Measurements from ENCODE around the gene C9orf85. TPM values are rescaled to one million over a fixed set of nuclear protein-coding genes. Genes with fewer than 3 reads are reported as not detected.

C9orf85 gene
- polyA plus RNA-seq, 1 experiment, result 16.1 TPM

- no peaks in the 10 kb centered on the region for H3K36me3 ChIP-seq (ENCODE audit: control insufficient read depth, insufficient read depth, low read length)
- no peak overlapping the region for H3K4me3 ChIP-seq (ENCODE audit: low read depth, low read length)
- no peak for DNase-seq (ENCODE audit: low read depth)
- TF ChIP-seq CTCF (IDR thresholded peaks at IDR 0.05; ENCODE audit: insufficient read depth, low read depth, low read length), result peak; percentile 36
- H3K27me3 ChIP-seq (ENCODE audit: control insufficient read depth, insufficient read depth, low read length), result no peaks in the 10 kb centered on the region
- ChIA-PET CTCF (interaction anchor here (0.9 to 2.1 kb wide), 11 partner anchors 9 to 691 kb away, joined by 3 to 7 read pairs (median 4); no protein-coding TSS in a partner anchor), POLR2A (interaction anchor here (0.5 to 0.6 kb wide), 2 partner anchors 67 to 888 kb away, joined by 3 to 4 read pairs; no protein-coding TSS in a partner anchor)
Observed at GRCh38 chr9:71975833-71976232, 64.4 kb downstream of the C9orf85 start.

- POLR2A ChIA-PET, result no interaction called here
- H3K27me3 ChIP-seq (ENCODE audit: control insufficient read depth, insufficient read depth, low read length), result no peaks in the 10 kb centered on the region
- CTCF ChIA-PET, result interaction anchor here (1.0 to 1.9 kb wide), 6 partner anchors 8 to 692 kb away, joined by 3 to 5 read pairs (median 4); no protein-coding TSS in a partner anchor
- no peak overlapping the region for H3K4me3 ChIP-seq (ENCODE audit: low read depth, low read length)
- H3K36me3 ChIP-seq (ENCODE audit: control insufficient read depth, insufficient read depth, low read length), result no peaks in the 10 kb centered on the region
- TF ChIP-seq CTCF (IDR thresholded peaks at IDR 0.05; ENCODE audit: insufficient read depth, low read depth, low read length), result no peak
- no peak for DNase-seq (ENCODE audit: low read depth)
Observed at GRCh38 chr9:71977003-71977402, 65.6 kb downstream of the C9orf85 start.

- H3K27me3 ChIP-seq (ENCODE audit: control insufficient read depth, insufficient read depth, low read length), result no peaks in the 10 kb centered on the region
- H3K36me3 ChIP-seq (ENCODE audit: control insufficient read depth, insufficient read depth, low read length), result no peaks in the 10 kb centered on the region
- no peak for TF ChIP-seq CTCF (IDR thresholded peaks at IDR 0.05; ENCODE audit: insufficient read depth, low read depth, low read length)
- ChIA-PET POLR2A (interaction anchor here (0.6 kb wide), 1 partner anchor 229 kb away, joined by 4 read pairs; no protein-coding TSS in a partner anchor), CTCF (interaction anchor here (0.6 to 1.3 kb wide), 3 partner anchors 44 to 174 kb away, joined by 3 to 6 read pairs (median 4); no protein-coding TSS in a partner anchor)
- no peak overlapping the region for H3K4me3 ChIP-seq (ENCODE audit: low read depth, low read length)
- no peak for DNase-seq (ENCODE audit: low read depth)
Observed at GRCh38 chr9:71980266-71981190, 69.1 kb downstream of the C9orf85 start.

GRCh38 chr9:71981944-71982343 is 70.5 kb downstream of the C9orf85 start:
- no peaks in the 10 kb centered on the region for H3K36me3 ChIP-seq (ENCODE audit: control insufficient read depth, insufficient read depth, low read length)
- no peak for TF ChIP-seq CTCF (IDR thresholded peaks at IDR 0.05; ENCODE audit: insufficient read depth, low read depth, low read length)
- CTCF ChIA-PET, result interaction anchor here (0.6 to 1.3 kb wide), 4 partner anchors 43 to 556 kb away, joined by 3 to 6 read pairs (median 6); no protein-coding TSS in a partner anchor
- H3K27me3 ChIP-seq (ENCODE audit: control insufficient read depth, insufficient read depth, low read length), result no peaks in the 10 kb centered on the region
- POLR2A ChIA-PET, result no interaction called here
- H3K4me3 ChIP-seq (ENCODE audit: low read depth, low read length), result no peak overlapping the region
- DNase-seq (ENCODE audit: low read depth), result no peak

GRCh38 chr9:71984403-71984802 is 73.0 kb downstream of the C9orf85 start:
- H3K36me3 ChIP-seq (ENCODE audit: control insufficient read depth, insufficient read depth, low read length), result no peaks in the 10 kb centered on the region
- CTCF ChIA-PET, result interaction anchor here (0.5 to 1.6 kb wide), 4 partner anchors 8 to 76 kb away, joined by 3 to 5 read pairs (median 4); no protein-coding TSS in a partner anchor
- POLR2A ChIA-PET, result no interaction called here
- H3K27me3 ChIP-seq (ENCODE audit: control insufficient read depth, insufficient read depth, low read length), result no peaks in the 10 kb centered on the region
- DNase-seq (ENCODE audit: low read depth), result peak; percentile 46
- H3K4me3 ChIP-seq (ENCODE audit: low read depth, low read length), result no peak overlapping the region
- no peak for TF ChIP-seq CTCF (IDR thresholded peaks at IDR 0.05; ENCODE audit: insufficient read depth, low read depth, low read length)

All from BJ (cell line).